Stimulated activated naive CD4-positive, alpha-beta T cell (primary cell): ENCODE results near the gene HRCT1.
"Not testable (repeated sequence)": the region's sequence is repeated elsewhere in the genome, so short reads cannot be mapped to it uniquely, and the experiment has no call there.

ENCODE experiments used
- DNase-seq, 6 experiments: peaks; one replicate each; lab custom pipeline; 2025; lab: John Stamatoyannopoulos, UW

The HRCT1 gene

DNA sequence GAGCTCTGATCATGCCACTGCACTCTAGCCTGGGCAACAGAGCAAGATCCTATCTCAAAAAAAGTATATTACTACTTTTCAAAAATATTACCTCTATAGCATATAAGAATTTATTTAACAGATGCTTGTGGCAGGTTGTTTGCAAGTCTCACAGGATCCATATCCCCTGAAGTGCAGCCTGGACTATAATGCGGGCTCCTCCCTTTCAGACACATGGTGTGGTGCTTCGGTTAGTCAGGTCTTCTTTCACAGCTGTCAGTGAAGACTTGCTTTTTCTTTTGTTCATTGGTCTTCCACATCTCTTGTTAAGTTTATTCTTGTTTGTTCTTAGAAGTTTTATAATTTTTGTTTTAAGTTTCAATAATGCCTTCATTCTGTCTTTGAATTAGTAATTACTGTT is 9.4 kb upstream of the HRCT1 start:
- no peak for DNase-seq

DNA sequence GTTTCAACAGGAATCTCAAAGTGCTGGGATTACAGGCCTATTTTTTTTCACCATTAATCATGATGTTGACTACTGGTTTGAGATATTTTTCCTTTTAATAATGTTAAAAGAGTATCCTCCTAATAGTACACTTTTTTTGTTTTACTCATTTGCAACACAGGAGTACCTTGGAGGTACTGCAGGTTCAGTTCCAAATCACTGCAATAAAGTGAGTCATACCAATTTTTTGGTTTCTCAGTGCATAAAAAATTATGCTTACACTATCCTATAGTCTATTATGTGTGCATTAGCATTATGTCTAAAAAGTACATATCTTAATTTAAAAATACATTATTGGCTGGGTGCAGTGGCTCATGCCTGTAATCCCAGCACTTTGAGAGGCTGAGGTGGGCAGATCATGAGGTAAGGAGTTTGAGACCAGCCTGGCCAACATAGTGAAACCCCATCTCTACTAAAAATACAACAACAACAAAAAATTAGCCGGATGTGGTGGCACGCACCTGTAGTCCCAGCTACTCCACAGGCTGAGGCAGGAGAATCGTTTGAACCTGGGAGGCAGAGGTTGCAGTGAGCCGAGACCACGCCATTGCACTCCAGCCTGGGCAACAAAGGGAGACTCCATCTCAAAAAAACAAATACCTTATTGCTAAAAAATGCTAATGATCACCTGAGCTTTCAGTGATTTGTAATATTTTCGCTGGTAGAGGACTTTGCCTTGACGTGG is 8.5 kb upstream of the HRCT1 start:
- not testable (repeated sequence) for DNase-seq

DNA sequence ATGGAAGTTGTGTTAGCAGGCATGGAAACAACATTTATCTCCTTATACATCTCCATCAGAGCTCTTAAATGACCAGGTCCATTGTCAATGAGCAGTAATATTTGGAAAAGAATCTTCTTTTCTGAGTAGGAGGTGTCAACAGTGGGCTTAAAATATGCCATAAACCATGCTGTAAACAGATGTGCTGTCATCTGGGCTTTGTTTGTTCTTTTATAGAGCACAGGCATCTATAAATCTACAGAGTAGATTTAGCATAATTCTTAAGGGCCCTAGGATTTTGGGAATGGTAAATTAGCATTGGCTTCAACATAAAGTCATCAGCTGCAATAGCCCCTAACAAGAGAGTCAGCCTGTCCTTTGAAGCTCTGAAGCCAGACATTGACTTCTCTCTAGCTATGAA is 7.7 kb upstream of the HRCT1 start:
- DNase-seq: no peak

GRCh38 chr9:35899021-35899420 is 7.0 kb upstream of the HRCT1 start:
- no peak for DNase-seq

DNA sequence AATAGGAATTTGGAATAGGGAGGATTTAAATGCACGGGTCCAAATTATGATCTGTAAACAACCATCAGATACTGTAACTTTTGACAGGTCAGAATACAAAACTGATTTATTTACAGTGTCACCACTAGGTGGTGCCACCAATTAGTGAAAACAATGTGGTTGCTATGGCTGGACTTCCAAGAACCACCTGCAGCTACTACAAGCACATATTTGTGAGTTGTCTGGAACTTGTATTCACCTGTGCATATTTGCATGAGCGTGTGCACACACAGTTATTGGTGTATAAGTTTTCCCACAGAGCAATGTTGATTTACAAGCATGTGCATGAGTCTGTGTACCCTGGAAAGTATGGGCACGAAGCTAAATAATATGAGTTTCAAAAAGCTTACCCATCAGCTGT is 3.0 kb upstream of the HRCT1 start:
- DNase-seq: peak in 4 of 6 experiments; percentile 10 to 70 (median 58)

GRCh38 chr9:35904338-35904737 is 1.7 kb upstream of the HRCT1 start:
- DNase-seq: no peak

DNA sequence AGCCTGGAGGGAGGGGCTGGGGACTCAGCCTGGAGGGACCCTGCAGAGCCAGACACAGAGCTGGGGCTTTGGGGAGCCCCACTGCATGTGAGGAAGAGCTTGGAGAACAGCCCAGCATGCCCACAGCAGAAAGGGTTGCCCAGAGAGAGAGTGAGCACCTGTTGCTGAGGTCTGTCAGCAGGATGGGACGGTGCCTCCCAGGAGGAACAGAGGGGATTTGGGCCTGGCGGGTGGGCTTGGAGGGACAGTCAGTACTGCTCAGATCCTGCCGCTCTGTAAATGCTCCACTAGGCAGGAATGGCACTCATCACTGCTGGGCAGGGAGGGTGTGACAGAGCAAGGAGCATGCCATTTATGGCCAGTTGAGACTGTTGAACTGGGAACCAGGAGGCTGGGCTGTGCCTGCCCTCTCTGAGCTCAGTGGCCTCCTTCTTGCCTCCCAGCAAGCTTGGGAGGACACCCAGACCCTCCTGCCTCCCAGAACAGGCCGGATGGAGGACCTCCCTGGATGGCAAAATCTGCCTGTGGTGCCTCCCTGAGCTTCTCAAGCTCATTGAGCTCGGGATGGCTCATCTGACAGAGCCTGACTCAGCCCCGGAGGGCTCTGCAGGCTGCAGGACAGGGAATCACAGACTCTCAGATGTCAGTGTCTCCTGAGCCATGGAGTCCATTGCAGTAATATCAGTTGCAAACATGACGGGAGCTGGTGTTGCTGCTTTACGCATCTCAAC is 786 bp upstream of the HRCT1 start:
- no peak for DNase-seq

GRCh38 chr9:35906923-35907699 is 1.1 kb downstream of the HRCT1 start:
- peak in 1 of 6 experiments; percentile 2 for DNase-seq

GRCh38 chr9:35907711-35908503 is 1.9 kb downstream of the HRCT1 start:
- peak in 1 of 6 experiments; percentile 15 for DNase-seq

DNA sequence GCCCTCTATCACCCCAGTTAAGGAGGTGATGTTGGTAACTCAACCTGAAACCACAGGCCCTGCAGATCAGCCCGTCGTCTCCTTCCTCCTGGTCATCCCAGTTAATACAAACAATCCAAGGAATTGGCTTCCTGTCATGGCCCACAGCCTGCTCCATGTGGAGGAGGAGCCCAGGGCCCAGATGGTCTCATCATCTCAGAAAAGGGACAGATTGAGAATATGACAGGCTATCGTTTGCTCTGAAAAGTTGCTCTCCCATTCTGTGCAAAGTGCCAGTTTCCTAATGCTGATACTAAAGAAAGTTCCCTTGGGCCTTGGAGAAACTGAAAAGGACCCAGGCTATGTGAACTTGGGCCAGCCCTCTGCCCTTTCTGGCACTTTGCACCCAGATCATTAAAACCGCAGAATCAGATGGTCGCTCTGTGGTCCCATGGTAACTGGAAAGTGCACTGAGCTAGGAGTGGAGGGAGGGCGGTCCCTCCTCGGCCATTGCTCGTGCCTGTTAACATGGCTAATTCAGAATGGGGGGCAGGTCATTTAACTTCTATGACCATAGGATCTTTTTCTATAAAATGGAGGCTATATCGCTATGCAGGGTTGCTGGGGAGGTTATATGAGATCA is 2.6 kb downstream of the HRCT1 start:
- DNase-seq: peak in 1 of 6 experiments; percentile 31

DNA sequence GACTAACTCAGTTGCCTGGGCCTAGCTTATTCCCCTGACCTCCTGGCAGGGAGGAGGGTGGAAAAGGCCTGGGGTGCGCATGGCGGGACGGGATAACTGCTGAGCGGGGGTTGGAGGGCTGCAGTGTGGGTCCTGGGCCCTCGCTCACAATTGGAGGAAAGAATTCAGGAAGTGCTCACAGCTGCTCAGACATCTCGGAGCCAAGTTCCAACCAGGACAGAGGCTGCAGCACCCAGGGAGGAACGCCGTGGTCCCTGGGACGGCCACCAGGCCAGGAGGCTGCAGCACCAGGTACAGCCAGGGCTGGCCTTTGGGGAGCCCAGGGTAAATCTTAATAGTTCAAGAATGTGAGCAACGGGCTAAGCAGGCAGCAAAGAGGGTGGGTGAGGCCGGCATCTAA is 3.3 kb downstream of the HRCT1 start, which contains the start of gene SPAAR:
Gene SPAAR, plus strand, starts transcription at position 217 of the 400 bp plus-strand sequence. CDS start 974 bp downstream, outside the sequence.
- no peak for DNase-seq

DNA sequence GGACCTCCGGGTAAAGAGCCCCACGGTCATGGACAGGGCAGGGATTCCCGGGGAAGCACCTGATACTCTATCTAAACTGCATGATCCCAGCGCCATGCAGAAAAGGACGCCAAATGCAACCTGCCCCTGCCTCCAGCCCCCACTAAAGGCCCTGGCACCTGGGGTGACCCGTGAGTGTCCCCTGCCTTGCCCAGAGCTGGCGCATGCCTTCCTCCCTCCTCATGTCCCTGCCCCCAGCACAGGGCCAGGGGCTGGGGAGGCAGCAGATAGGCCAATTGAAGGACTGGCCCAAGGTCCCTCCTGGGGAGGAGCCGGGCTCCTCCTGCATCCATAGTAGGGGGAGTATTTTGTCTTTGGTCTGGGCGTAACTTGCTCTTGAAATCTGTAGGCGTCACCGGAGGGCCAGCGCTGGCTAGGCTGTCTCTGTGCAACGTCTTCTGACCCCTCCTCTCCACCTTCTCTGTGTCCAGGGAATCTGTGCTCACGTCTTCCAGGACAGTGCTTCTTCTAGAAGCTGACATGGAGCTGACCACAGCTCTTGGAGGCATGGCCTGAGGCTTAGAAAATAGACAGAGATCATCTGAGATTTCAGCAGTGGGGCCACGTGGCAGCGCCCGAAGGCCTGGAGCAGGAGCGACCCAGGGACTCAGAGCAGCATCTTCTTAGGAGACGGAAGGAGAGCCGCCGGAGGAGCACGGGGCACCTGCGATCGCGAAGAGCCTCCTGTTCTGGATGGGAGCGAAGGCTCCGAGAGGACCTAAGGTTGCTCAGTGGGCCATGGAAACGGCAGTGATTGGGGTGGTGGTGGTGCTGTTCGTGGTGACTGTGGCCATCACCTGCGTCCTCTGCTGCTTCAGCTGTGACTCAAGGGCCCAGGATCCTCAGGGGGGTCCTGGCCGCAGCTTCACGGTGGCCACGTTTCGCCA is 3.9 kb downstream of the HRCT1 start:
- DNase-seq: no peak

DNA sequence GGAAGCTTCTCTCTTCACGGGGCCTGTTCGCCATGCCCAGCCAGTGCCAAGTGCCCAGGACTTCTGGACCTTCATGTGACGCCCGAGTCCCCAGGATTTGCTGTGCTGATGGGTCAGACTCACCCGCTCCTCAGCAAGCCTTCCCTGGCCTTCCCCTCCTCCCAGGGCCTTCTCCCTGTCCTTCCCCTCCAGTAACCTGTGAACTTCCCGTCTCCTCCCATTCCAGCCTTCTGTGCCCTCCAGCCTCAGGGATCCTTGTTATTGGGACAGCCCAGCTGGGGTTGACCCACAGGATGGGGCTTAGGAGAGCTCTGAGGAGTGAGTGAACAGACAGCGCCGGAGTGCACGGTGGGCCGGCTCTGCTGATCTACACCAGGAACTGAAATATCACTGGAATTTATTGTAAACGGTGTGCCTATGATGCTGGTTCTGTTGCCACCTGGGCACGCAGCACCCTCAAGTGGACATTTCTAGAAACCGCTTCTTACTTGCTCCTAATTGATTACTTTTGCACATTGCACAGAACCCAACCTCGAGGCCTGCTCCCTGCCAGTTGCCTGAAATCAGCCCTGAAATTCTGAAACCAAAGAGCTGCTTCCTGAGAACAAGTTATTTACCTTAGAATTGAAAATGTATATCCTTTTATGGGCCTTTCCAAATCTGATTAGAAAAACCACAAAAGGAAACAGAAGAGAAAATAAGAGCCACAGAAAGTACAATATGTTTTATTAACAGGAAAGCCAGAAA is 4.8 kb downstream of the HRCT1 start:
- DNase-seq: peak; percentile 21 to 71 (median 30)

- DNase-seq: no peak
Observed at GRCh38 chr9:35911690-35912089, 5.7 kb downstream of the HRCT1 start.

GRCh38 chr9:35912791-35913400 is 6.9 kb downstream of the HRCT1 start:
- no peak for DNase-seq

DNA sequence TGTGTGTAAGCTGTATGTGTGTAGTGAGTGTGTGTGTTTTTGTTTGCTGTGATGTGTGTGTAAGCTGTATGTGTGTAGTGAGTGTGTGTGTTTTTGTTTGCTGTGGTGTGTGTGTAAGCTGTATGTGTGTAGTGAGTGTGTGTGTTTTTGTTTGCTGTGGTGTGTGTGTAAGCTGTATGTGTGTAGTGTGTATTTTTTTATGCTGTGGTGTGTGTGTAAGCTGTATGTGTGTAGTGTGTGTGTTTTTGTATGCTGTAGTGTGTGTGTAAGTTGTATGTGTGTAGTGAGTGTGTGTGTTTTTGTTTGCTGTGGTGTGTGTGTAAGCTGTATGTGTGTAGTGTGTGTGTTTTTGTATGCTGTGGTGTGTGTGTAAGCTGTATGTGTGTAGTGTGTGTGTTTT is 7.4 kb downstream of the HRCT1 start:
- not testable (repeated sequence) for DNase-seq

GRCh38 chr9:35914301-35914807 is 8.4 kb downstream of the HRCT1 start:
- no peak for DNase-seq

GRCh38 chr9:35915681-35916294 is 9.8 kb downstream of the HRCT1 start:
- no peak for DNase-seq
